ENCODE results near the gene TP53TG3.
"Not testable (repeated sequence)": the region's sequence is repeated elsewhere in the genome, so short reads cannot be mapped to it uniquely, and the experiment has no call there.

Gene TP53TG3

GRCh38 chr16:32676065-32676464, at the start of gene TP53TG3:
Gene TP53TG3, minus strand, starts transcription at chr16:32676165. Its CDS starts 68 bp downstream, at chr16:32676097.
- in situ Hi-C loops (cut with MboI; ENCODE audit: low sequenced_read_pairs) = not testable (repeated sequence)

GRCh38 chr16:32650876-32651275, 25.1 kb downstream of the TP53TG3 start:
- in situ Hi-C loops (cut with MboI; ENCODE audit: low sequenced_read_pairs) = not testable (repeated sequence)

GRCh38 chr16:32647562-32647961, 28.4 kb downstream of the TP53TG3 start:
- in situ Hi-C loops (cut with MboI; ENCODE audit: low sequenced_read_pairs) = not testable (repeated sequence)

- in situ Hi-C loops (cut with MboI; ENCODE audit: low sequenced_read_pairs) = not testable (repeated sequence)
Observed at GRCh38 chr16:32646780-32647179, 29.2 kb downstream of the TP53TG3 start.

GRCh38 chr16:32646177-32646576, 29.8 kb downstream of the TP53TG3 start:
- in situ Hi-C loops (cut with MboI; ENCODE audit: low sequenced_read_pairs) = not testable (repeated sequence)

GRCh38 chr16:32645278-32645908, 30.6 kb downstream of the TP53TG3 start:
- in situ Hi-C loops (cut with MboI; ENCODE audit: low sequenced_read_pairs) = not testable (repeated sequence)

- in situ Hi-C loops (cut with MboI; ENCODE audit: low sequenced_read_pairs) = not testable (repeated sequence)
Observed at GRCh38 chr16:32644715-32645114, 31.2 kb downstream of the TP53TG3 start.

GRCh38 chr16:32637614-32638013, 38.4 kb downstream of the TP53TG3 start:
- in situ Hi-C loops (cut with MboI; ENCODE audit: low sequenced_read_pairs) = not testable (repeated sequence)

GRCh38 chr16:32632096-32632495, 43.9 kb downstream of the TP53TG3 start:
- in situ Hi-C loops (cut with MboI; ENCODE audit: low sequenced_read_pairs) = not testable (repeated sequence)
